Kidney (tissue), 14 donors: ENCODE results near the gene TRIM28. TPM values are rescaled to one million over a fixed set of nuclear protein-coding genes. Genes with fewer than 3 reads are reported as not detected.
"Not testable (repeated sequence)": the region's sequence is repeated elsewhere in the genome, so short reads cannot be mapped to it uniquely, and the experiment has no call there.

ENCODE experiments used
- DNase-seq, 5 donors: peaks; one replicate each; pipeline ENCODE4 v3.0.0-alpha.2; 2013 to 2020
- FAIRE-seq: peaks from 2 replicates; lab custom pipeline; 2012; peaks lifted over from hg19 to GRCh38; lab: Jason Lieb, UNC
- H3K27ac ChIP-seq, 2 donors: one replicate each; pipeline ENCODE4 v1.7.0; 2013; ENCODE audit warnings: low read depth in 2 of 2, low read length in 2 of 2, inconsistent platforms in 1 of 2
- H3K27me3 ChIP-seq: one replicate; pipeline ENCODE4 v1.7.1; 2013; ENCODE audit warnings: low read length, inconsistent platforms; ENCODE audit not compliant: control insufficient read depth, insufficient read depth
- H3K36me3 ChIP-seq, 3 donors: one replicate each; pipeline versions ENCODE4 v1.7.0 to v1.7.1; 2013; ENCODE audit warnings: low read length in 3 of 3, control low read depth in 1 of 3, inconsistent platforms in 1 of 3; ENCODE audit not compliant: insufficient read depth in 3 of 3, control insufficient read depth in 2 of 3
- H3K4me1 ChIP-seq, 3 donors: one replicate each; pipeline versions ENCODE4 v1.7.0 to v1.7.1; 2013; ENCODE audit warnings: low read length in 3 of 3, inconsistent platforms in 1 of 3, low read depth in 1 of 3; ENCODE audit not compliant: control insufficient read depth in 2 of 3, insufficient read depth in 2 of 3
- H3K4me3 ChIP-seq, 3 donors: one replicate each; pipeline versions ENCODE4 v1.7.0 to v1.8.1; 2013; ENCODE audit warnings: low read length in 3 of 3, control low read depth in 1 of 3, inconsistent platforms in 1 of 3
- H3K9ac ChIP-seq, 3 donors: one replicate each; pipeline versions ENCODE4 v1.7.0 to v1.7.1; 2013; ENCODE audit warnings: low read length in 3 of 3, control low read depth in 1 of 3, inconsistent platforms in 1 of 3
- H3K9me3 ChIP-seq, 3 donors: one replicate each; pipeline versions ENCODE4 v1.7.0 to v1.7.1; 2013; ENCODE audit warnings: low read length in 3 of 3, control low read depth in 1 of 3, inconsistent platforms in 1 of 3; ENCODE audit not compliant: control insufficient read depth in 2 of 3, insufficient read depth in 1 of 3
- CTCF ChIP-seq: IDR thresholded peaks from 3 replicates; pipeline ENCODE4 v1.5.1; 2012; ENCODE audit warnings: mild to moderate bottlenecking, moderate library complexity, borderline replicate concordance; ENCODE audit not compliant: insufficient read depth; ENCODE audit errors: extremely low read depth
- intact Hi-C: fragments of 100-400 bp; cut with DNase I; formaldehyde crosslinking; loops from one replicate; pipeline ENCODE4 v1.11.1; 2022
- polyA plus RNA-seq: library from polyadenylated mRNA; stranded (reverse); fragments of 350-450 nt; fragmentation: Illumina TruSeq; extraction: RNeasy Lipid Tissue Mini Kit (QIAGEN cat#74804); gene quantifications from one replicate; pipeline ENCODE4 v1.2.3, GENCODE V29; 2014; ENCODE audit warnings: low read depth, low replicate concordance; ENCODE audit not compliant: insufficient read depth
- total RNA-seq: library from RNA; stranded (reverse); fragmentation: NEBNext Ultra II Directional; extraction: Animal tissue kit (Norgen Biotek cat#: 25700); gene quantifications from one replicate; pipeline ENCODE4 v1.2.1, GENCODE V29; 2021
- donor health status: control.
- donor health status: control.
- donor health status: control.
- donor health status: control.
- donor health status: control.
- donor health status: DM: yes; HTN: yes; CAD: no.
- donor health status: Normal renal cell carcinoma (clear cell type).

The TRIM28 gene
- total and polyA plus RNA-seq, 2 donors from 2014 or later, result 191 to 229 TPM

DNA sequence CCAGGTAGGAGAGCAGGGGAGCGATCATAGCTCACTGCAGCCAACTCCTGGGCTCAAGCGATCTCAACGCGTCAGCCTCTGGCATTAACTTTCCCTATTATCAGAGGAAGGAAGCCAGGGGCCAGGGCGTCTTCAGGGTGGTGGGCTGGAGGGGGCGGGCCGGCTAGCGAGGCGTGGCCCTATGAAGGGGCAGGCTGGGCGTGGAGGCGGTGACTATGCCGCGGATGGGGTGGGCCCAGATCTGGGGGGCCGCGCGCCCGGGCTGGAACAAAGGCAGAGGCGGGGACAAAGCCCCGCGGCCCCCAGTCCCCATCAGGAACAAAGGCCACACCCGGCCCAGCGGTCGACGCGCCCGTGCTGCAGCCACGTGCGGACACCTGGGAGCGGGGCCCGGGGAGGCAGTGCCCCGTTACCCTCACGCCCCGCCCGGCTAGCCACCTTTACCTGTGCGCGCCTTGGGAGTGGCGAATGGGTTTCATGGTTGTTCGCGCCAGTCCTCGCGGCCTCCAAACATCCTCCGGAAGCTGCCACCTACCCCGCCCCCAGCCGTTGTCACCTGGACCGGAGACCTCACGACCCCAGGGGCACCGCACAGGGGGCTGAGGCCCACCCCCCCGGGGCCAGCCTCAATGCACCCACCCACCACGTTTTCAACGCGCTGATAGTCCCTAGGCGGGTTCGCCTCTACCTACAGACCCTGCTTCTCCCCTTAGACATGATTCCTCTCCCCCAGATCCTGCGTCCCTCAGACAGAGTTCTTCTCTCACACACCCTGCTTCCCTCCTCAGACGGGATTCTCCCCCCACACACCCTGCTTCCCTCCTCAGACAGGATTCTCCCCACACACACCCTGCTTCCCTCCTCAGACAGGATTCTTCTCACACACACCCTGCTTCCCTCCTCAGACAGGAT lies 5.4 kb upstream of the TRIM28 start:
- Histone ChIP-seq H3K27me3 (no peaks in the 10 kb centered on the region), H3K36me3 (no peaks in the 10 kb centered on the region), H3K4me1 (peaks cover 0 to 2% (median 0%) of the 10 kb centered on the region in 3 donors), H3K9me3 (no peaks in the 10 kb centered on the region), H3K9ac (peak overlapping the region in 2 of 3 donors; percentile 12 to 31), H3K4me3 (peak overlapping the region in 1 of 3 donors; percentile 46), H3K27ac (no peak overlapping the region)
- DNase-seq (peak; percentile 81 to 94 (median 93)), FAIRE-seq (no peak)
- no peak for TF ChIP-seq CTCF
- intact Hi-C loops, result no loop called here

DNA sequence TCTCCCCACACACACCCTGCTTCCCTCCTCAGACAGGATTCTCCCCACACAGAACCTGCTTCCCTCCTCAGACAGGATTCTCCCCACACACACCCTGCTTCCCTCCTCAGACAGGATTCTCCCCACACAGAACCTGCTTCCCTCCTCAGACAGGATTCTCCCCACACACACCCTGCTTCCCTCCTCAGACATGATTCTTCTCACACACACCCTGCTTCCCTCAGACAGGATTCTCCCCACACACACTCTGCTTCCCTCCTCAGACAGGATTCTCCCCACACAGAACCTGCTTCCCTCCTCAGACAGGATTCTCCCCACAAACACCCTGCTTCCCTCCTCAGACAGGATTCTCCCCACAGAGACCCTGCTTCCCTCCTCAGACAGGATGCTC lies 4.7 kb upstream of the TRIM28 start:
- H3K9me3 ChIP-seq, intact Hi-C loops, DNase-seq, H3K4me3 ChIP-seq, H3K4me1 ChIP-seq, H3K27ac ChIP-seq, H3K9ac ChIP-seq, H3K27me3 ChIP-seq, FAIRE-seq, H3K36me3 ChIP-seq: not testable (repeated sequence)

GRCh38 chr19:58542641-58543372 lies 1.1 kb upstream of the TRIM28 start:
- peaks cover 2 to 21% (median 9%) of the 10 kb centered on the region in 3 donors for H3K4me1 ChIP-seq
- H3K27ac ChIP-seq, intact Hi-C loops, H3K9me3 ChIP-seq, FAIRE-seq, H3K27me3 ChIP-seq, H3K4me3 ChIP-seq: not testable (repeated sequence)
- peak in 1 of 5 donors; percentile 48 for DNase-seq
- peak overlapping the region in 1 of 3 donors; percentile 81 for H3K9ac ChIP-seq
- peaks cover 2 to 19% (median 7%) of the 10 kb centered on the region in 3 donors for H3K36me3 ChIP-seq

GRCh38 chr19:58544591-58545285 lies 874 bp downstream of the TRIM28 start:
- FAIRE-seq, result no peak
- peak in 4 of 5 donors; percentile 75 to 86 (median 80) for DNase-seq
- intact Hi-C loops, result no loop called here

More at GRCh38 chr19:58544591-58545285, 874 bp downstream of the TRIM28 start:
- Histone ChIP-seq H3K9ac (peak overlapping the region; percentile 50 to 87 (median 80)), H3K27ac (peak overlapping the region; percentile 96 to 99), H3K27me3 (no peaks in the 10 kb centered on the region), H3K4me3 (peak overlapping the region; percentile 66 to 86 (median 78)), H3K9me3 (no peaks in the 10 kb centered on the region), H3K4me1 (peaks cover 2 to 20% (median 9%) of the 10 kb centered on the region in 3 donors), H3K36me3 (peaks cover 7 to 36% (median 24%) of the 10 kb centered on the region in 3 donors)
- no peak for TF ChIP-seq CTCF
